SHP77 (cell line): ENCODE results near the gene AOPEP.
"Not testable (repeated sequence)": the region's sequence is repeated elsewhere in the genome, so short reads cannot be mapped to it uniquely, and the experiment has no call there.

Experiments
- DNase-seq, 2 experiments: peaks; one replicate each; lab custom pipeline; 2025; lab: John Stamatoyannopoulos, UW

The AOPEP gene

GRCh38 chr9:94870793-94871558 lies 144.5 kb downstream of the AOPEP start:
- DNase-seq, result no peak

GRCh38 chr9:94872083-94872833 lies 145.8 kb downstream of the AOPEP start:
- no peak for DNase-seq

- DNase-seq, result no peak
These were observed 146.5 kb downstream of the AOPEP start for GRCh38 chr9:94872891-94873511.

GRCh38 chr9:94874316-94874715 lies 147.8 kb downstream of the AOPEP start:
- DNase-seq, result no peak

GRCh38 chr9:94875300-94876020 lies 149.0 kb downstream of the AOPEP start:
- DNase-seq, result no peak

GRCh38 chr9:94878804-94879203 lies 152.3 kb downstream of the AOPEP start:
- DNase-seq, result not testable (repeated sequence)

GRCh38 chr9:94879230-94879629 lies 152.7 kb downstream of the AOPEP start:
- DNase-seq, result no peak

GRCh38 chr9:94881023-94881422 lies 154.5 kb downstream of the AOPEP start:
- no peak for DNase-seq

GRCh38 chr9:94881454-94881853 lies 155.0 kb downstream of the AOPEP start:
- no peak for DNase-seq

- DNase-seq, result no peak
These were observed 155.4 kb downstream of the AOPEP start for GRCh38 chr9:94881940-94882339.

- DNase-seq, result no peak
These were observed 156.6 kb downstream of the AOPEP start for GRCh38 chr9:94882966-94883641.

- DNase-seq, result no peak
These were observed 159.5 kb downstream of the AOPEP start for GRCh38 chr9:94885854-94886447.

- no peak for DNase-seq
These were observed 161.2 kb downstream of the AOPEP start for GRCh38 chr9:94887721-94888120.

- DNase-seq, result no peak
These were observed 162.3 kb downstream of the AOPEP start for GRCh38 chr9:94888775-94889174.

GRCh38 chr9:94889628-94890027 lies 163.1 kb downstream of the AOPEP start:
- no peak for DNase-seq

GRCh38 chr9:94891183-94891582 lies 164.7 kb downstream of the AOPEP start:
- no peak for DNase-seq

- DNase-seq, result no peak
These were observed 166.2 kb downstream of the AOPEP start for GRCh38 chr9:94892675-94893074.

GRCh38 chr9:94894094-94894699 lies 167.7 kb downstream of the AOPEP start:
- DNase-seq, result no peak

GRCh38 chr9:94895668-94896067 lies 169.2 kb downstream of the AOPEP start:
- DNase-seq, result no peak

- DNase-seq, result no peak
These were observed 170.0 kb downstream of the AOPEP start for GRCh38 chr9:94896512-94896911.
